Vagina (tissue), 2 donors: ENCODE data around the gene PPFIA3.

Experiments
- POLR2A ChIP-seq, 2 donors: fragments of 450-650 bp; IDR thresholded peaks; one replicate each; pipeline ENCODE4 v1.6.1; 2017; ENCODE audit warnings: antibody characterized with exemption in 2 of 2, mild to moderate bottlenecking in 2 of 2, moderate library complexity in 2 of 2
- POLR2AphosphoS5 ChIP-seq, 2 donors: sonication (generic); formaldehyde crosslinking; IDR thresholded peaks; one replicate each; pipeline ENCODE4 v1.9.0; 2017; ENCODE audit warnings: antibody characterized with exemption in 2 of 2, mild to moderate bottlenecking in 2 of 2, low read depth in 1 of 2; ENCODE audit not compliant: insufficient read depth in 1 of 2
- TF ChIP-seq, protein P1 (sequence below), 3 experiments: fragments of 450-650 bp in 2 of 3; fragments of 200-600 bp in 1 of 3; sonication (generic) in 1 of 3; IDR thresholded peaks; one replicate each; pipeline ENCODE4 v1.5.1; 2017 to 2019; ENCODE audit warnings: antibody characterized with exemption in 3 of 3, mild to moderate bottlenecking in 2 of 3, moderate library complexity in 2 of 3

DNA sequence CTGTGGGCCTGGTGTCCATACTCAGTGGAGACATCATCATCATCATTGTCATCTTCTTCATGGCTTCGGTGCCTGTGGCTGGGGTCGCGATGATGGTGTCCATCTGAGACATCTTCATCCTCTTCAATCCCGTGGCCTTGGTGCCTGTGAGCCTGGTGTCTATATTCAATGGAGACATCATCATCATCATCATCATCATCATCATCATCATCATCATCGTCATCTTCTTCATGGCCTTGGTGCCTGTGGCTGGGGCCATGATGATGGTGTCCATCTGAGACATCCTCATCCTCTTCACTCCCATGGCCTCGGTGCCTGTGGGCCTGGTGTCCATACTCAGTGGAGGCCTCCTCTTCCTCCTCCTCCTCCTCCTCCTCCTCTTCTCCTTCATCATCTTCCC lies 34.9 kb downstream of the PPFIA3 start:
- TF ChIP-seq POLR2AphosphoS5 (IDR thresholded peaks at IDR 0.05; ENCODE audit: insufficient read depth in 1 of 2, low read depth in 1 of 2) = no peak
- TF ChIP-seq, protein P1, sequence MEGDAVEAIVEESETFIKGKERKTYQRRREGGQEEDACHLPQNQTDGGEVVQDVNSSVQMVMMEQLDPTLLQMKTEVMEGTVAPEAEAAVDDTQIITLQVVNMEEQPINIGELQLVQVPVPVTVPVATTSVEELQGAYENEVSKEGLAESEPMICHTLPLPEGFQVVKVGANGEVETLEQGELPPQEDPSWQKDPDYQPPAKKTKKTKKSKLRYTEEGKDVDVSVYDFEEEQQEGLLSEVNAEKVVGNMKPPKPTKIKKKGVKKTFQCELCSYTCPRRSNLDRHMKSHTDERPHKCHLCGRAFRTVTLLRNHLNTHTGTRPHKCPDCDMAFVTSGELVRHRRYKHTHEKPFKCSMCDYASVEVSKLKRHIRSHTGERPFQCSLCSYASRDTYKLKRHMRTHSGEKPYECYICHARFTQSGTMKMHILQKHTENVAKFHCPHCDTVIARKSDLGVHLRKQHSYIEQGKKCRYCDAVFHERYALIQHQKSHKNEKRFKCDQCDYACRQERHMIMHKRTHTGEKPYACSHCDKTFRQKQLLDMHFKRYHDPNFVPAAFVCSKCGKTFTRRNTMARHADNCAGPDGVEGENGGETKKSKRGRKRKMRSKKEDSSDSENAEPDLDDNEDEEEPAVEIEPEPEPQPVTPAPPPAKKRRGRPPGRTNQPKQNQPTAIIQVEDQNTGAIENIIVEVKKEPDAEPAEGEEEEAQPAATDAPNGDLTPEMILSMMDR (IDR thresholded peaks at IDR 0.05) = no peak
- TF ChIP-seq POLR2A (IDR thresholded peaks at IDR 0.05) = no peak
